K562 (cell line): ENCODE results near the gene COL9A3. TPM values are rescaled to one million over a fixed set of nuclear protein-coding genes. Genes with fewer than 3 reads are reported as not detected.
A peak's percentile ranks its signal among the peaks of the same experiment; 100 is the strongest.

Source experiments
- ATAC-seq: fragments of 200-7000 bp; cut with Tn5 transposase; 3 replicates; pipeline ENCODE4 v1.9.1; 2020; ENCODE audit warnings: moderate library complexity
- BruUV-seq: library from RNA; stranded (reverse); fragments of 400-500 nt; replicated peaks from 2 replicates; lab custom pipeline; 2021; lab: Mats Ljungman, UMichigan
- CTCF ChIA-PET: fragments of 300-600 bp; formaldehyde crosslinking; extraction: SDS; loops from one replicate; lab custom pipeline; 2021; ENCODE audit warnings: low intra/inter-chr PET ratio; lab: Yijun Ruan, JAX
- POLR2A ChIA-PET: fragments of 300-600, 350-650 bp; sonication (Branson Sonifier 250); formaldehyde crosslinking; extraction: SDS; loops from one replicate; lab custom pipeline; 2021; ENCODE audit warnings: antibody characterized with exemption, inconsistent platforms; lab: Yijun Ruan, JAX
- DNase-seq, 4 experiments: peaks; one replicate each; pipeline versions ENCODE4 v3.0.0 to v3.0.0-alpha.2; 2011 to 2018; ENCODE audit warnings: low spot score in 3 of 4, mixed read lengths in 3 of 4; ENCODE audit errors: extremely low read depth in 1 of 4
- FAIRE-seq: peaks from 2 replicates; lab custom pipeline; 2011; peaks lifted over from hg19 to GRCh38; lab: Jason Lieb, UNC
- H2AFZ ChIP-seq: 2 replicates; pipeline ENCODE4 v1.6.0; 2011; ENCODE audit warnings: low read depth, low read length, control low read depth, inconsistent platforms
- H3K27ac ChIP-seq: fragments of 200-600 bp; 3 replicates; pipeline ENCODE4 v1.8.0; 2011; ENCODE audit warnings: low read depth, mild to moderate bottlenecking, control low read depth, inconsistent platforms, low read length, moderate library complexity, mixed read lengths; ENCODE audit errors: extremely low read depth
- H3K27me3 ChIP-seq, 2 experiments: fragments of 300-600 bp in 1 of 2; 2 replicates in 1 of 2; 3 replicates in 1 of 2; pipeline versions ENCODE4 v1.6.0 to v1.8.0; 2011; ENCODE audit warnings: inconsistent platforms in 2 of 2, low read length in 2 of 2, mild to moderate bottlenecking in 1 of 2, mixed read lengths in 1 of 2, moderate library complexity in 1 of 2; ENCODE audit not compliant: control insufficient read depth in 2 of 2, insufficient read depth in 2 of 2
- H3K36me3 ChIP-seq: fragments of 300-600 bp; 3 replicates; pipeline ENCODE4 v1.8.0; 2011; ENCODE audit warnings: mild to moderate bottlenecking, low read length, inconsistent platforms; ENCODE audit not compliant: control insufficient read depth, insufficient read depth
- H3K4me1 ChIP-seq, 2 experiments: fragments of 200-600 bp in 1 of 2; replicated peaks in 1 of 2; 2 replicates in 1 of 2; 3 replicates in 1 of 2; pipeline versions ENCODE4 v1.5.1 to v1.8.0; 2011; ENCODE audit warnings: inconsistent platforms in 2 of 2, low read length in 2 of 2, mild to moderate bottlenecking in 1 of 2, mixed read lengths in 1 of 2, moderate library complexity in 1 of 2; ENCODE audit not compliant: control insufficient read depth in 2 of 2, insufficient read depth in 2 of 2
- H3K4me2 ChIP-seq: 2 replicates; pipeline ENCODE4 v1.6.1; 2011; ENCODE audit warnings: low read length, control low read depth, inconsistent platforms, mixed read lengths; ENCODE audit not compliant: insufficient read depth
- H3K4me3 ChIP-seq: fragments of 200-600 bp; sonication (generic), shearing (Covaris generic); 2 replicates; pipeline ENCODE4 v1.5.1; 2016; ENCODE audit warnings: control low read depth, inconsistent platforms
- H3K79me2 ChIP-seq: fragments of 200-600 bp; 3 replicates; pipeline ENCODE4 v1.8.0; 2011; ENCODE audit warnings: low read length, inconsistent platforms; ENCODE audit not compliant: control insufficient read depth, insufficient read depth
- H3K9ac ChIP-seq, 2 experiments: 2 replicates each; pipeline versions ENCODE4 v1.6.0 to v1.6.1; 2011; ENCODE audit warnings: low read depth in 2 of 2, low read length in 2 of 2, control low read depth in 1 of 2, inconsistent platforms in 1 of 2, mild to moderate bottlenecking in 1 of 2, mixed read lengths in 1 of 2; ENCODE audit not compliant: insufficient read depth in 1 of 2
- H3K9me1 ChIP-seq: one replicate; pipeline ENCODE4 v1.6.0; 2011; ENCODE audit warnings: inconsistent platforms, mild to moderate bottlenecking, low read length, moderate library complexity; ENCODE audit not compliant: control insufficient read depth, insufficient read depth
- H3K9me3 ChIP-seq: replicated peaks from 2 replicates; pipeline ENCODE4 v1.5.1; 2011; ENCODE audit warnings: low read depth, low read length, inconsistent platforms; ENCODE audit not compliant: control insufficient read depth, insufficient read depth
- H4K20me1 ChIP-seq: replicated peaks from 2 replicates; pipeline ENCODE4 v1.6.1; 2011; ENCODE audit warnings: low read length, inconsistent platforms, mixed read lengths; ENCODE audit not compliant: control insufficient read depth, insufficient read depth
- ARNT ChIP-seq, 2 experiments: fragments of 450-650 bp; IDR thresholded peaks; 2 replicates each; pipeline ENCODE4 v1.6.1; 2016; ENCODE audit warnings: mild to moderate bottlenecking in 1 of 2
- CBFA2T2 ChIP-seq: fragments of 450-650 bp; conservative IDR thresholded peaks from 2 replicates; pipeline ENCODE4 v1.6.1; 2017; ENCODE audit warnings: mild to moderate bottlenecking
- DDX20 ChIP-seq: fragments of 450-650 bp; IDR thresholded peaks from 2 replicates; pipeline ENCODE4 v1.6.1; 2016; ENCODE audit warnings: missing genetic modification characterization, low read depth, mild to moderate bottlenecking, missing compliant biosample characterization, moderate library complexity
- MAFK ChIP-seq: IDR thresholded peaks from 2 replicates; pipeline ENCODE4 v1.6.1; 2011; ENCODE audit warnings: low read length, improper control_type of control experiment
- MIER1 ChIP-seq: fragments of 450-650 bp; IDR thresholded peaks from 2 replicates; pipeline ENCODE4 v1.6.1; 2016; ENCODE audit warnings: antibody characterized with exemption, mild to moderate bottlenecking, low read depth
- MTA1 ChIP-seq: fragments of 450-650 bp; IDR thresholded peaks from 2 replicates; pipeline ENCODE4 v1.6.1; 2017; ENCODE audit warnings: borderline replicate concordance
- SUPT5H ChIP-seq: fragments of 450-650 bp; IDR thresholded peaks from 2 replicates; pipeline ENCODE4 v1.6.1; 2016
- ZNF217 ChIP-seq: sonication (generic); formaldehyde crosslinking; IDR thresholded peaks from 2 replicates; pipeline ENCODE4 v1.8.0; 2022; ENCODE audit warnings: mild to moderate bottlenecking, missing genetic modification reagents
- ZNF41 ChIP-seq: fragments of 250-450 bp; sonication (Bioruptor Pico); conservative IDR thresholded peaks from 2 replicates; pipeline ENCODE4 v1.4.0; 2020; ENCODE audit warnings: mild to moderate bottlenecking
- ZNF583 ChIP-seq: fragments of 250-450 bp; sonication (Bioruptor Pico); IDR thresholded peaks from 2 replicates; pipeline ENCODE4 v1.4.0; 2020
- ZSCAN29 ChIP-seq: fragments of 450-650 bp; IDR thresholded peaks from 2 replicates; pipeline ENCODE4 v1.6.1; 2017
- WGBS: fragments of 100-300 bp; shearing (Covaris generic); methylation state at CpG from one replicate; pipeline ENCODE4 v1.1.6; 2016; ENCODE audit warnings: low coverage, mixed read lengths; ENCODE audit not compliant: insufficient coverage; ENCODE audit errors: missing lambda C conversion rate; 5-methylcytosine and 5-hydroxymethylcytosine counted together
- in situ Hi-C: fragments of 300-500 bp; cut with MboI; formaldehyde crosslinking; loops from 4 replicates; pipeline ENCODE4 v1.15.0; 2018; ENCODE audit warnings: inconsistent platforms, mixed read lengths
- intact Hi-C: fragments of 100-400 bp; cut with micrococcal nuclease; formaldehyde crosslinking; loops from 2 replicates; pipeline ENCODE4 v1.14.2; 2022
- polyA plus RNA-seq, 8 experiments: library from polyadenylated mRNA; depleted of rRNA in 4 of 8; stranded (reverse) in 5 of 8; unstranded in 3 of 8; fragments of >200 nt; fragmentation: Nextera tagmentation in 2 of 8; fragmentation: Illumina TruSeq in 1 of 8; extraction: Ambion mirVana in 2 of 8; extraction: Trizol in 1 of 8; gene quantifications; 2 replicates each; pipeline versions ENCODE4 v1.2.1 to v1.2.3, GENCODE V29; 2011 to 2014; ENCODE audit warnings: inconsistent platforms in 1 of 8, missing spikeins in 1 of 8
- total RNA-seq, 7 experiments: library from RNA; depleted of rRNA in 6 of 7; stranded (reverse); fragments of >200 nt in 6 of 7; fragmentation: Illumina TruSeq in 2 of 7; extraction: Trizol in 2 of 7; gene quantifications; 2 replicates each; pipeline versions ENCODE4 v1.2.1 to v1.2.3, GENCODE V29; 2011 to 2021; ENCODE audit warnings: low replicate concordance in 1 of 7
- TF ChIP-seq, protein P1 (sequence below): sonication (generic); formaldehyde crosslinking; IDR thresholded peaks from 2 replicates; pipeline ENCODE4 v1.9.0; 2022; ENCODE audit warnings: mild to moderate bottlenecking, missing genetic modification reagents

The COL9A3 gene
- total and polyA plus RNA-seq, 9 of the 15 experiments (the other 6 are each of a cell fraction or from before 2014, with no cell fraction given), result 0.14 to 3.6 (median 0.88) TPM; not detected in 1

DNA sequence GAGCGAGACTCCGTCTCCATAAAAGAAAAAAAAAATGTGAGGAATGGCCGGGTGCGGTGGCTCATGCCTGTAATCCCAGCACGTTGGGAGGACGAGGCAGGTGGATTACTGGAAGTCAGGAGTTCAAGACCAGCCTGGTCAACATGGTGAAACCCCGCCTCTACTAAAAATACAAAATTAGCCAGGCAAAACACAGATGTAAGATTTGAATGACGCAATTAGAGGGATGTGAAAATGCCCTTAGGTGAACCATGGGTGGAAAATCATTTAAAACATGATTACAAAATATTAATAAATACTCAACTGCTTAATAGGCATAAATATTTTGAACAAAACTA is 20.9 kb downstream of the COL9A3 start:
- peak overlapping the region in 1 of 2 experiments; percentile 78; a peak in 2 of 4 replicates for H3K9ac ChIP-seq
- H3K27ac ChIP-seq, result no peak overlapping the region
- no peak for DNase-seq
- no peaks in the 10 kb centered on the region for H3K79me2 ChIP-seq
- H3K36me3 ChIP-seq, result no peaks in the 10 kb centered on the region
- H3K4me1 ChIP-seq, result peaks cover 9 to 44% of the 10 kb centered on the region in 2 experiments
- no peak for ATAC-seq
- no peak for TF ChIP-seq ZNF41 (CRISPR knock-in tag)
- TF ChIP-seq MTA1, result no peak
- TF ChIP-seq CBFA2T2, result no peak
- no peak for TF ChIP-seq SUPT5H
- TF ChIP-seq MIER1, result no peak
- TF ChIP-seq, protein P1, sequence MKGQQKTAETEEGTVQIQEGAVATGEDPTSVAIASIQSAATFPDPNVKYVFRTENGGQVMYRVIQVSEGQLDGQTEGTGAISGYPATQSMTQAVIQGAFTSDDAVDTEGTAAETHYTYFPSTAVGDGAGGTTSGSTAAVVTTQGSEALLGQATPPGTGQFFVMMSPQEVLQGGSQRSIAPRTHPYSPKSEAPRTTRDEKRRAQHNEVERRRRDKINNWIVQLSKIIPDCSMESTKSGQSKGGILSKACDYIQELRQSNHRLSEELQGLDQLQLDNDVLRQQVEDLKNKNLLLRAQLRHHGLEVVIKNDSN, result no peak
- no peak for TF ChIP-seq ZNF217 (CRISPR knock-in tag)
- TF ChIP-seq DDX20 (tag), result no peak
- no peak for TF ChIP-seq ZSCAN29
- no peak for TF ChIP-seq ARNT (IDR thresholded peaks at IDR 0.05)
- no peak for TF ChIP-seq MAFK
- no peak for TF ChIP-seq ZNF583 (CRISPR knock-in tag)
- 58% methylated on average over 6 of the region's 8 CpGs for WGBS
- intact Hi-C loops, result no loop called here
- H3K9me1 ChIP-seq, result no peaks in the 10 kb centered on the region
- FAIRE-seq, result no peak
- no TSS peak for BruUV-seq
- POLR2A ChIA-PET, result no interaction called here
- no peaks in the 10 kb centered on the region for H3K9me3 ChIP-seq
- in situ Hi-C loops, result no loop called here
- CTCF ChIA-PET, result no interaction called here
- no peaks in the 10 kb centered on the region for H4K20me1 ChIP-seq
- H3K4me2 ChIP-seq, result no peak overlapping the region
- no peak overlapping the region for H3K4me3 ChIP-seq
- H2AFZ ChIP-seq, result no peak overlapping the region
- H3K27me3 ChIP-seq, result peaks cover 0 to 9% of the 10 kb centered on the region in 2 experiments; a peak in 2 of 5 replicates
